Measurements from ENCODE around the gene CAPZB. TPM values are rescaled to one million over a fixed set of nuclear protein-coding genes. Genes with fewer than 3 reads are reported as not detected.
A peak's percentile ranks its signal among the peaks of the same experiment; 100 is the strongest.

Gene CAPZB
- total RNA-seq, 1 donor from 2014 or later: 267 TPM

DNA sequence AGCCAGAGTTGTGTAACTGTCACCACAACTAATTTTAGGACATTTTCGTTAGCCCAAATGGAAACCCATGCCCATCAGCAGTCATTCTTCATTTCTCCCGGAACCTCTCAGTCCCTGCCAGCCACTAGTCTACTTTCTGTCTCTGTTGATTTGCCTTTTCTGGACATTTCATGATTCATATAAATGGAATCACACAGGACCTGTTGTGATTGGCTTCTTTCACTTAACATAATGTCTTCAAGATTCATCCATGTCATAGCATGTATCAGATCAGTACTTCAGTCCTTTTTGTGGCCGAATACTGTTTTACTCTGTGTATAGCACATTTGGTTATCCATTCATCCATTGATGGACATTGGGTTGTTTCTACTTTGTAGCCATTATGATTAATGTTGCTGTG is 166.1 kb downstream of the CAPZB start:
- DNase-seq (ENCODE audit: missing footprints): no peak
- no peak for ATAC-seq
- intact Hi-C loops (cut with DNase I): no loop called here

DNA sequence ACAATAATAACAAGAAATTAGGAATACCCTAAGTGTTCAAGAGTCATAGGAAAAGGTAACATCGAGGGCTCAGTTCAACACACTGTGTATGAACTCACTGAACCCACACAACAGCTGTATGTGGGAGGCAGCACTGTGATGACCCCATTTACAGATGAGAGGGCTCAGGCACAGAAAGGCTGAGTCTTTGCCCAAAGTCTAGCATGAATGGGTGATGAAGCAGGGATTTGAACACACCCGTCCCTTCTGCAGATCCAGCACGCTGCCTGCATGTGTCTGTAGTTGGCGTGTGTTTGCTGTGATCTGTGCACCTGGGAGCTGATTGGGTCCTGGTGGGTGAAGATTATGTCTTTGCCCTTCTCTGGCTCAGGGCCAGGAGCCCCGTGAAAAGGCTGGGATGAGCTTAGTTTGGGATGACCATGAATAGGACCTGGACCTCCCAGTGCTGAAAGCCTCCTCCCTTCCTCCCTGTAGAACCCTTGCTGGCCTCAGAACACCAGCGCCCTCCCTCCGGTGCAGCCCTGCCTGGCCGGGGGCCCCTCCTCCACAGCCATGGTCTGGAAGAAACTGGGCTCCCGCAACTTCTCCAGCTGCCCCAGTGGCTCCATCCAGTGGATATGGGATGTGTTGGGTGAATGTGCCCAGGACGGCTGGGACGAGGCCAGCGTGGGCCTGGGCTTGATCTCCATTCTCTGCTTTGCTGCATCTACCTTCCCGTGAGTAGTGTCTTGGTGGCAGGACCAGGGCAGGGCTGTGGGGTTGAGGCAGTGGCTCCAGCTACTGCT is 168.0 kb downstream of the CAPZB start:
- intact Hi-C loops (cut with DNase I): no loop called here
- ATAC-seq (no peak), DNase-seq (ENCODE audit: missing footprints) (no peak)

DNA sequence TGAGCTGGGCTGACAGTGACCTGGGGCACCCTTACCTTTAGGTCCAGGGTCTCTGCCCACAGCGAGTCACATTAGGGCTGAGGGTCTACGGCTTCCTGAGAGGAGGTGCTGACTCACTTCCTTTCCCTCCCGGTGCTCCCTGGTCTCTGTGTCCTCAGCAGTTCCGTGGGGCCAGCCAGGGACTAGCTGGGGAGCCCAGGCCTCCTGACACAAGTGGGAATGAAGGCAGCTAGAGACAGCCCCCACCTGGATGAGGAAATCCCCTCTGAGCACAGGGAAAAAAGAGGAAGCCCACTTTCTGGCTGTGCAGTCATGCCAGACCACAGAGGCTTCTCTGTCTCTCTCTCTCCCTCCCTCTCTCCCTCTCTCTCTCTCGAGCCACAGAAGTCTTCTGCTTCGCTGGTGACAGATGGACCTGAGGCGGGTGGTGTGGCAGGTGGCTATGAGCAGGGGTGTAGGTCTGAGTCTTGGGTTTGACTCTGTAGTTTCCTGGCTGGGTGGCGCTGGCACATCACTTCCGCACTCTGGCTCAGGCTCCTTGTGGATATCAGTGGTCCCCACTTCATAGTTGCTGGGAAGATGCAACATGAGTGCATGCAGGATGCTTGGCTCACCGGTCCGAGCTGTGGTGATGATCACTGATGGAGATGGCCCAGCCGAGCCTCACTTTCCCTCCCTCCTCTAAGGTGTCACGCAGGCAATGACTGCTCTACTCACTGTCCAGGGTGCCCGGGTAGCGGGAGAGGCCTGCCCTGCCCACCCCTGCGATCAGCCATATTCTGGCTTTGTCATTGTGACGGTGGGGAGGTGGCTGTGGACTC is 169.8 kb downstream of the CAPZB start:
- no peak for ATAC-seq
- no peak for DNase-seq (ENCODE audit: missing footprints)
- intact Hi-C loops (cut with DNase I): no loop called here

DNA sequence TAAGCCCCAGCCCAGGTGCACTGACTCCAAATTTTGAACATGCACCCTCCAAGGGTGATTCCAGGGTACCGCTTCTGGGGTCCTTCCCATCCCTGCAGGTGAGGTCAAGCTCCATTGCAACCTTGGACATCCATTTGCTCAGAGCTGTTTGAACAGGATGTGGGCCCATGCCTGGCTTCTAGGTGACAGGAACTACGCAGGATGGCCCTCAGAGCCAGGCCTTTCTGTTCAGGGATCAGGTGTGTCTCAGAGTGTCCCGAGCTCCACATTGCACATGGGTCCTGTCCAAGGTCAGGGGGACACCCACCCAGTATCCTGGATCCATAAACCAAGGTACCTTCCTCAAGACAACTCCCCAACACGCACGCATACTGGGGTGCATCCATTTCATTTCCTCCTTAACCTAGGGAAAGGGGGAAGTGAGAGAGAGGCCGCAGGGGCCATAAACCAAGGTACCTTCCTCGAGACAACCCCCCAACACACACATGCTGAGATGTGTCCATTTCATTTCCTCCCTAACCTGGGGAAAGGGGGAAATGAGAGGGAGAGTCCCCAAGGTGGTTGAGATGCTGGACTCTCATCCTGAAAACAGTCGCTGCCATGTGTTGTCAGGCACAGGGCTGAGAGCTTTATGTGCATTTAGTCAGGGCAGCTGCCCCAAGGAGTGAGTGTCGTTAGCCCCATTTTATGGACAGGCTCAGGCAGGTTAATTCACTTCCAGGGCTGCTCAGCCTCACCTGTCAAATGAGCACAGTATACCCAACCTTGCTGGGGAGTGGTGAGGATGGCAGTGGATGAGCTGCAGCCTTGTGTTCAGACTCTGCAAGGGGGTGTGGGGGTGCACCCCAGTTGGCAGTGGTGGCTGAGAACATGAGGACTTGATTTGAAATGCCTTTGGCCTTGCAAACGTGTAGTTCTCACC is 171.1 kb downstream of the CAPZB start:
- ATAC-seq (no peak), DNase-seq (ENCODE audit: missing footprints) (no peak)
- intact Hi-C loops (cut with DNase I): no loop called here

DNA sequence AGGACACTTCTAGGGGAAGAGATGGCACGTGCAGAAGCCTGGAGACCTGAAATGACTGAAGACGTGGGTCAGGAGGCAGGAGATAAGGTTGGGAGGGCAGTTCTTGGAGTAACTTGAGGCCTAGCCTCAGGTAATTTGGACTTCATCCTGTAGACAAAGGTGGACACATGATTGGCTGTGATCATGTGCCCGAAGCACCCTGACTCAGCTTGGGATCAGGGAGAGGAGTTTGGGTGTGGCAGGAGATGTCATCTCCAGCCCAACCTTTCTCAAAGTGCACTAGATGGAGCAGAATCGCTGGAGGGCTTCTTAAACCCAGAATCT is 171.7 kb downstream of the CAPZB start:
- no peak for ATAC-seq
- intact Hi-C loops (cut with DNase I): no loop called here
- no peak for DNase-seq (ENCODE audit: missing footprints)

DNA sequence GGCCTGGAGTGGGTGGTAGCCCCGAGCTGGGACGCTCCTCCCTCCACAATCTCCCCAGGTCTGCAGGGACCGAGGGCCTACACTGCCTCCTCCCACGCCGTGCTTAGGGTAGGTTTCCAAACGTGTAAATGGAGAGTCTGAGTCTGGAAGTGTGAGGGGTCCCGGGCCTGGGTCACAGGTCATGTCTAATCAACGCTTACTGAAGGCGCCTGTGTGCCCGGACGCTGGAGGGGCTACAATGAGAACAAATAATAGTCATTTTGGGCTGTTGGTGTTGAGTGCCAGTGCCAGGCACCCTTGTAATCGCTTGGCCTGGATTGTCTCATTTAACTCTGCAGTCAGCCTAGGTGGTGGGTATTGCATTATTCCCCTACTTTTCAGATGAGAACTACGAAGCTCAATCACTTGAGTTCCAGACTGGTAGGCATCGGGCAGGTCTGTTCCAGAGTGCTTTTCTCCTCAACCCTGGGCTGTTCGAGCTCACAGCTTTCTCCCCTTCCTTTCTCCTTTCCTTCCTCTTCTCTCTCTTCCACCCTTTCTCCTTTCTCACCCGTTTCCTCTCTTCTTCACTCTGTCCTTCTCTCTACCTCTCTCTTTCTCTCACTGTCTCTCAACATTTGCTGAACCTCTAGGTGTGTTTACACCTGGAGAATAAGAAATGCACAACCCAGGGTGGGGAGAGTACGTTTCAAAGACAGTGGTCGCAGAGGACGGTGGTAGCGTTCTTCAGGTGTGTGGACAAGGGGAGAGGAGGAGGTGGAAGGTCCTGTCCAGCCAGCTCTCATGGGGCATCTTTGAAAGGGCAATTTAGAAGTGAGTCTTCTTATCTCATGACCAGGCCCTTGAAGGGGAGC is 172.3 kb downstream of the CAPZB start:
- ATAC-seq (no peak), DNase-seq (ENCODE audit: missing footprints) (no peak)
- intact Hi-C loops (cut with DNase I): no loop called here

DNA sequence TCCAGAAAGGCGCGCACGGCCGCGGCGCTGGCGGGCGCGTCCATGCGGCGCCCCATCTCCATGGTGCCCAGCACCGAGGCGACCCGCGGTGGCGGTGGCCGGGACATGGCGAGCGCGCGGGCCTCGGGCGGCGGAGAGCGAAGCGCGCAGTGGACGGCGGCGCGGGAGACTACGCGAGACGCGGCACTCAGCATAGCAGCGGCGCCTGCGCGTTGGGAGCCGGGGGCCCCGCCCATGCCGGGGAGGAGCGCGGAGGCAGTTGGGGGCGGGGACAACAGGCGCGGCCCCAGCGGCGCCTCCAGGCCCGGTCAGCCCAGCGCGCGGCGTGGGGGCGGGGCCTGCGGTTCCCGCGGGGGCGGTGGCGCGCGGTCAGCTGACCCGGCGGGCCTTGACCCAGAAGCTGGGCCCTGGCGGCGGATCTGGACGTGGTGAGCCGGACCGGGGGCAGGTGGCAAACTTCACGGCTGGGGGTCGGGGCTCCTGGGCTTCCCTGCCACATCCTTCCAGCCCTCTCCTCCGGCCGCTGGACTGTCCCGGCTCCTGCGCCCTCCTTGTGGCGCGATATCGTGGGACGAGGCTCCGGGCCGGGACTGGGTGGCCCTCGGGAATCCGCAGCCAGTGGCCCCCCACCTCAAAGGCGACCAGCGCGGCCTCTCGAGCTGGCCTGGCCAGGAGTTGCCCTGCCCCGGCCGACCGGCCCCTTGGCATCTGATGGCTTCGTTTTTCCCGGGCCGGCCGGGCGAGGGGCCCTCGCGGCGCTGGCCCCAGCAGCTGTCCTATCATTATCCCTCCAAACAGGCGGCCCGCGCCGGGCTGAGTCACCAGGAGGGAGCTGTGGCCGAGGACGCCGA is 173.2 kb downstream of the CAPZB start, which contains the start of the genes AKR7A2 and SLC66A1:
AKR7A2 (minus strand) TSS at position 214 of the 851 bp plus-strand sequence; CDS start at position 194, 20 bp downstream.
SLC66A1 (plus strand) TSS at position 396 of the 851 bp plus-strand sequence. CDS start 5,352 bp downstream, outside the sequence.
- intact Hi-C loops (cut with DNase I): no loop called here
- peak; percentile 97 for DNase-seq (ENCODE audit: missing footprints)

DNA sequence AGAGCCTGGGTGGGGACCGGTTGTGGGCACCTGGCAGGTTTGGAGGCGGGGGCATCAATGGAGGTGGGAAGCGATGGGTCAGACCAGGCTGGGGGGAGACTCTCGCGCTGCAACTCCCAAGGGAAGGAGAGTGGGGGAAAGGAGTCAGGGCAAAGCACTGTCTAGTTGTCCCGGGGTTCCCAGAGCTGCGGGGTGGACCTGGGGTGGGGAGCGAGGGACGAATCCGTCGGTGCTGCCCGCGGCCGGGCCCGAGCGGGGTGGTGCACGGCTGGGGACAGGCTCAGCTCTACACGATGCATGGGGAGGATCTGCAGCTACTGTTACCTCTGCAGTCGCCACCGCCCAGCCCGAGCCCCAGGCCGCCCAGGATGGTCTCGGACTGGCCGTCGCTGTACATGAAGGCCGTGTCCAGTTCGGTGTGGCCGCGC is 173.8 kb downstream of the CAPZB start:
- intact Hi-C loops (cut with DNase I): no loop called here
- no peak for DNase-seq (ENCODE audit: missing footprints)
- ATAC-seq: peak; percentile 14

More for the DNA sequence above, 173.2 kb downstream of the CAPZB start, which contains the start of the genes AKR7A2 and SLC66A1:
- ATAC-seq: peak; percentile 98

DNA sequence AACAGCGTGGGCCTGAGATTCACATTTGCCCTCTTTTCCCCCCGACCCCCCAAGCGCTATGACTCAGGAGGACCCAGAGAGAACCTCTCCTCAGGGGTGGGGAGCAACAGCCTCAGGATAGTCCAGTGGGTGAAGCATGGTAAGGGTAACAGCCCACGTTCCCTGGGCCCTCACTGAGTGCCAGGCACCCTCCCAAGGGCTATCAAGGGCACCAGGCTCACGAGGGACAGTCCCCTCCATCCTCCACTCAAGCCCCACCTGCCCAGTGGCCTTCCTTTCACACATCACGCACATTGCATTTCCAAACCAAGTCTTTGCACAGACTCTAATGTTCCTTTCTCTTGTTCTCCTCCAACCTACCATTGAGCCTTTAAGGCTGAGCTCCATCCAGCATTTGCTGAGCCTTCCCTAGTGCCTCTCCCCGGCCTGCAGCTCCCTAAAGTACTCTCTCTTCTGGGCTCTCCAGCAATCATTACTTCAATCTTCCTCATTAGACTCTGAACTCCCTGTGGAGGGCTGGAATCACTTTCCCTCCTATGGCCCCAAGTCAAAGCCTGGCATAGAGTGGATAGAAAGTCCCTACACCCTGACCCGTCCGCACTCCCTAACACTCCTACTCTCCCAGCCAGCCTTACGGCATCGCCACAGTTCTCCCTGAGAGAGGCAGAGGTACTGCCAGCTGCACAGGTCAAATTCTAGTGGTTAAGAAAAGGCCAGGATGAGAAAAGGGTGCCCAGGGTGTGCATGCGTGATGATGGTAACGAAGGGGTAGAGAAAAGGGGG is 174.4 kb downstream of the CAPZB start:
- no peak for DNase-seq (ENCODE audit: missing footprints)
- ATAC-seq: no peak
- intact Hi-C loops (cut with DNase I): no loop called here

DNA sequence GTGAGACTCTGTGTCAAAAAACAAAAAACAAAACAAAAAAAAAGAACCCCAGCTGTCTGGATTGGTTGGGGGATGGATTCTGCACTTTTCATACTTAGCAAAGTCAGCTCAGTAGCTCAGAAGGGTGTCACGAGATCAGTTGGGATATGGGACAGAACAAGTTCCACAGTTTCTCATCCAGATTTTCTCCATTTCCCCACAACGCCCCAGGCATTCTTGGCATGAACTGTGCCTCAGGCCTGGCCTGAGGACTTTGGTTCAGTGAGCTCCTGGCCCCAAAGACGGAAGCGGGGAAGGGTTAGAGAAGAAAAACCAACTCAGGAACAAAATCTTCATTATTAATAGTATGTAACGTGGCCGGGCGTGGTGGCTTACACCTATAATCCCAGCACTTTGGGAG is 175.3 kb downstream of the CAPZB start:
- intact Hi-C loops (cut with DNase I): no loop called here
- DNase-seq (ENCODE audit: missing footprints): no peak

DNA sequence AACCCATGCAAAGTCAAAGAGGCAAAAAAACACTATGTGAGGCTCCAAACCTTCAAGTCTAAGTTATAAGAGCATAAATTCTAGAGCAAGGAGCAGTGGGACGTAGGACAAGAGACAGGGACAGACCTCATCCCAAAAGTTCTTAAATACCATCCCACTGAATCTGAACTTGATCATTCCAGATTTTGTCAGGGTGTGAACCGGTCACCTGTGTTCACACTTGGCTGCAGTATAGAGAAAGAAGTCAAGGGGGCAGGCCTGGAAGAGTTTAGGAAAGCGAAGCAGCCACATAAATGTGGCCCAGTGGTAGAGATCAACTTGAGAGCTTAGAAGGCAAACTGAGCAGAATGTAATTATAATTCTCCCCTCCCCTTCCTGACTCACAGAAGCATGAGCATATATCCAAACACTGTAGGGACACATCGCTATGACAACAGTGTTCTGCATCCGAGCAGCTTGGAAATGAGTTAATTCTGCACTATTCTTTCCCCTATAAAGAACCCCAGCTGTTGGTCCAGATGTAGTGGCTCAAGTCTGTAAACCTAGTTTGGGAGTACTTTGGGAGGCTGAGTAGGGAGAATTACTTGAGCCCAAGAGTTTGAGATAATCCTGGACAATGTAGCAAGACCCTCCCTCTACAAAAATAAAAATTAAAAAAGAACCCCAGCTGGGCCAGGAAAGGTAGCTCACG is 176.1 kb downstream of the CAPZB start:
- DNase-seq (ENCODE audit: missing footprints) (no peak), ATAC-seq (no peak)
- intact Hi-C loops (cut with DNase I): no loop called here

More for the DNA sequence above, 175.3 kb downstream of the CAPZB start:
- no peak for ATAC-seq

DNA sequence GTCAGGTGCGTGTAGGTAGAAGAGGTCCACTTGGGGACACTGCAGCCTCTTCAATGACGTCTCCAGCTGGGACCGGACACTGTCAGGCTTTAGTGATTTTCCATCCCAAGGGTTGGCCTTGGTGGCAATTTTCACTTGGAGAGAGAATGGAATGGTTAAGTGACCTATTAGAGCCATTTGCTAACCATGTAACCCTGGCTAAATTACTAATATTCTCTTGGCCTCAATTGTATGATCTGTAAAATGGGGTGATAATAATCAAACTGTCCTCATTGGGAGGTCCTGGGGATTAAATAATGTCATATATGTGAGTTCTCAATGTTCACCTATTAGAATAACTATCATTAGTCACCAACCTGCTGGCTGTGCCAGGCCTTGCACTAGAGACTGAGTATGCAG is 176.8 kb downstream of the CAPZB start:
- intact Hi-C loops (cut with DNase I): no loop called here
- ATAC-seq: no peak

DNA sequence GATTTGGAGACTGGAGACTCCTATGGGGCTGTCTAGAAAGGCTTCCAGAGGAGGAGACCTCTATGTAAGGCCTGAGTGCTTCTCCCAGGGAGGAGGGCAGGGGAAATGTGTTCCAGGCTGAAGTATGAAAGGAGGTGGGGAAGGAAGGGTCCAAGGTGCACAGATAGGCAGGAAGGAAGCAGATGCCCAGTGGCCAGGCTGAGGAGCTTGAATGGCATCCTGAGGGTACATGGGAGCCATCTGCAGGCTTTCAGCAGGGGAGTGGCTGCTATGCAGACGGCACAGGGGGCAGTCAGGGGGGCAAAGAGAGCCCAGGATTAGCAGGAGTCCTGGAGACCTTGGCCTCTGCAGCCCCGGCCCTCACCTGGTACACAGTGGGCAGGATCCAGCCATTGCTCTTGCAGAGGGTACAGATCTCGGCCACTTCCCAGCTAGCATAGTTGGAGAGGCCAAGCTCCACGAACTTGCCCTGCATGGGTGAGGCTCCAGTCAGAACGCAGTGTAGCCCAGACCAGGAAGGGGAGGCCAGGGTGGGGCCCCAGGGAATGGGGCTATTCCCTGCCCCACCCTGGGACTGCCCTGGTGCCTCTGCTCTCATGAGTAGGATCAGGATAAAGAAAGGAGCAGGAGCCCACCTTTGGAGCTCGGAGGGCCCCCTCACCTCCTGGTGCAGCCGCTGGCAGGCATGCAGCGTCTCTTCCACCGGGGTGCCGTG is 177.4 kb downstream of the CAPZB start:
- intact Hi-C loops (cut with DNase I): no loop called here
- ATAC-seq (no peak), DNase-seq (ENCODE audit: missing footprints) (no peak)

More for the DNA sequence above, 176.8 kb downstream of the CAPZB start:
- DNase-seq (ENCODE audit: missing footprints): no peak

DNA sequence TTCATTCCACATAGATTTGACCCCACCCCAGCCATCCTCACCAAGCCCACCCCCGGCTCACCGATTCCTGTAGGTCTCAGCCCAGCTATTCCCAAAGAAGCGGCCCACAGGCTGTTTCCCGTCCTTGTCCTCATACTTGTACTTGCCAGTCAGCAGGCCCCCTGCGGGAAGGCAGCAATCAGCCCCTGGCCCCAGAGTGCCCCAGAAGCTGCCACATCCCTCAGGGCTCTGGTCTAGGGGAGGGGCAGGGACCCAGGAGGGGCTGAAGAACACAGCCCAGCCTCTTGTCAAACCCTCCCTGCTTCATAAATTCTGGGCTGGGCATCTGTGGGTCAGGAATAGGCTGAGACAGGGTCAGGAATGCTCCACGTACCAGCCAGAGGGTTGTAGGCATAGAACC is 178.4 kb downstream of the CAPZB start:
- intact Hi-C loops (cut with DNase I): no loop called here
- no peak for DNase-seq (ENCODE audit: missing footprints)
- no peak for ATAC-seq

DNA sequence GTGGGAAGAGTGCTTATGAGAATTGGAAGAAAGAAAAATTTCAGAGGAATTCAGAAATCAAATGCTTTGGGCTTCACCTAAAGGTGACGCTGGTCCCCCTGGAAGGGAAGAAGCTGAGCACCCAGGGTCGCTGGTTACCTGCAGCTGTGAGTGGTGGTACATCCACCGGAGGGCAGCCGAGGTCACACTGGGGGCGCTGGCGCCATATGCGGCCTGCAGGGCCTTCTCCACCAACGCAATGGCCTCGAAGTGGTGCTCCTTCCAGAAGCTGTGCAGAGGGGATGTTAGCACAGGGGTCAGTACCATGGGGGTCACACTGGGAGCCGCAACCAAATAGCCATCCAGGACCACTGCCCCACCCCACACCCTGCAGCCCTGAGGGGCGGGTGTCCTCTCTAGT is 179.5 kb downstream of the CAPZB start:
- ATAC-seq (no peak), DNase-seq (ENCODE audit: missing footprints) (no peak)
- intact Hi-C loops (cut with DNase I): no loop called here

All from Right ventricle myocardium inferior (tissue), 1 donor.